Measurements from ENCODE around the gene JARID2. TPM values are rescaled to one million over a fixed set of nuclear protein-coding genes. Genes with fewer than 3 reads are reported as not detected.

Gene JARID2
- total RNA-seq, 1 donor from 2014 or later: 38.9 TPM

DNA sequence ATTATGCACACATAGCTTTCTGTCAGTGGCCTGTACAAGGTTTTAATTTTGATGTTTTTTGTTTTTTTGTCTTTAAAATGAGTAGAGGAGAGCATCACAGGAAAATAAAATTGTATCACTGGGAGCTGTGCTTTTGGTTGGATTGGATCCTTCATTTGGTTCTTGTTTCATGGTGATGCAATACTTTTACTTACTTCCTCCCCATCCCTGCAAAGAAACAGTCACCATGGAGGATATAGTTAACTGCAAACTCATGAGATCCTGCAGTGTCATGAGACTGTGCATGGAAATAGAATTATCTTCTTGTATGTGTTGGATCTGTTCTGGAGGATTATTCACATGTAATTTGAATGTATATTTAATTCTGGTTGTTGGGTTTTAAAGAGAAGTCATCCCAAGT lies 122.3 kb downstream of the JARID2 start:
- TF ChIP-seq, protein P1, sequence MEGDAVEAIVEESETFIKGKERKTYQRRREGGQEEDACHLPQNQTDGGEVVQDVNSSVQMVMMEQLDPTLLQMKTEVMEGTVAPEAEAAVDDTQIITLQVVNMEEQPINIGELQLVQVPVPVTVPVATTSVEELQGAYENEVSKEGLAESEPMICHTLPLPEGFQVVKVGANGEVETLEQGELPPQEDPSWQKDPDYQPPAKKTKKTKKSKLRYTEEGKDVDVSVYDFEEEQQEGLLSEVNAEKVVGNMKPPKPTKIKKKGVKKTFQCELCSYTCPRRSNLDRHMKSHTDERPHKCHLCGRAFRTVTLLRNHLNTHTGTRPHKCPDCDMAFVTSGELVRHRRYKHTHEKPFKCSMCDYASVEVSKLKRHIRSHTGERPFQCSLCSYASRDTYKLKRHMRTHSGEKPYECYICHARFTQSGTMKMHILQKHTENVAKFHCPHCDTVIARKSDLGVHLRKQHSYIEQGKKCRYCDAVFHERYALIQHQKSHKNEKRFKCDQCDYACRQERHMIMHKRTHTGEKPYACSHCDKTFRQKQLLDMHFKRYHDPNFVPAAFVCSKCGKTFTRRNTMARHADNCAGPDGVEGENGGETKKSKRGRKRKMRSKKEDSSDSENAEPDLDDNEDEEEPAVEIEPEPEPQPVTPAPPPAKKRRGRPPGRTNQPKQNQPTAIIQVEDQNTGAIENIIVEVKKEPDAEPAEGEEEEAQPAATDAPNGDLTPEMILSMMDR (IDR thresholded peaks at IDR 0.05): no peak
- TF ChIP-seq EZH2phosphoT487 (IDR thresholded peaks at IDR 0.05) (no peak), EZH2 (IDR thresholded peaks at IDR 0.05) (no peak)
- Histone ChIP-seq H2AFZ (replicated peaks) (no peak overlapping the region), H3K4me2 (no peak overlapping the region), H3K9ac (no peak overlapping the region), H3K9me3 (ENCODE audit: low read depth) (no peaks in the 10 kb centered on the region), H3K36me3 (no peaks in the 10 kb centered on the region), H4K20me1 (ENCODE audit: low read depth) (peaks cover 84% of the 10 kb centered on the region), H3K27ac (no peak overlapping the region), H3F3A (ENCODE audit: low read depth) (peaks cover 13% of the 10 kb centered on the region), H3K79me2 (ENCODE audit: low read depth) (peaks cover 100% of the 10 kb centered on the region), H3K27me3 (no peaks in the 10 kb centered on the region), H3K4me3 (no peak overlapping the region), H3K4me1 (peaks cover 40% of the 10 kb centered on the region)
- no peak for DNase-seq (ENCODE audit: low spot score)
- Mint-ChIP-seq H3K4me1 (peaks cover 58% of the 10 kb centered on the region), H3K9me3 (peaks cover 7% of the 10 kb centered on the region), H3K27me3 (ENCODE audit: insufficient read depth, low read depth) (peaks cover 2% of the 10 kb centered on the region), H3K4me3 (no peak overlapping the region), H3K27ac (peak overlapping the region; percentile 32), H3K36me3 (peaks cover 15% of the 10 kb centered on the region)

DNA sequence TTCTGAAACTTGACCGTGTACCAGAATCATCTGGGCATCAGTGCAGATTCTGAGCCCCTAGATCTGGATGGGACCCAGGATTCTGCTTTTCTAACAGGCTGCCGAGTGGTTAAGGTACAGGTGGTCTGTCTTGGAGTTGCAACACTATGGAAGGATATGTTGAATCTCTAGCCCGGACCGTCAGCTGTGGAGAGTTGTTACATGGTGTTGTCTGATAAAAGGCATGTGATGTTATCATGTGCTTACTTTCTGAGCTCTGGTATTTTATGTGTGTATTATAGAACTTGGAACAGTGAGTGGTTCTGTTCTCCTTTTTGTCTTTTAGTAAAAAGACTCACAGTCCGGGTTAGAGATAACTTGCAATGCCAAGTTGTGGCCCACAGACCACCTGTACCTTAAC lies 123.0 kb downstream of the JARID2 start:
- H3K9ac ChIP-seq: no peak overlapping the region
- H3K4me2 ChIP-seq: no peak overlapping the region
- Mint-ChIP-seq H3K27ac (no peak overlapping the region), H3K27me3 (ENCODE audit: insufficient read depth, low read depth) (peaks cover 2% of the 10 kb centered on the region), H3K36me3 (peaks cover 15% of the 10 kb centered on the region), H3K4me1 (peaks cover 58% of the 10 kb centered on the region), H3K9me3 (peaks cover 7% of the 10 kb centered on the region), H3K4me3 (no peak overlapping the region)
- H3K4me1 ChIP-seq: peaks cover 36% of the 10 kb centered on the region
- H3F3A ChIP-seq (ENCODE audit: low read depth): peaks cover 9% of the 10 kb centered on the region
- H3K27ac ChIP-seq: no peak overlapping the region
- DNase-seq (ENCODE audit: low spot score): no peak
- no peak for TF ChIP-seq EZH2phosphoT487 (IDR thresholded peaks at IDR 0.05)
- TF ChIP-seq, protein P1 (IDR thresholded peaks at IDR 0.05): no peak
- no peak for TF ChIP-seq EZH2 (IDR thresholded peaks at IDR 0.05)
- H4K20me1 ChIP-seq (ENCODE audit: low read depth): peaks cover 84% of the 10 kb centered on the region
- no peak overlapping the region for H2AFZ ChIP-seq (replicated peaks)
- no peaks in the 10 kb centered on the region for H3K9me3 ChIP-seq (ENCODE audit: low read depth)
- no peak overlapping the region for H3K4me3 ChIP-seq
- H3K27me3 ChIP-seq: no peaks in the 10 kb centered on the region
- H3K79me2 ChIP-seq (ENCODE audit: low read depth): peaks cover 100% of the 10 kb centered on the region
- no peaks in the 10 kb centered on the region for H3K36me3 ChIP-seq

GRCh38 chr6:15369838-15370237 lies 124.0 kb downstream of the JARID2 start:
- Mint-ChIP-seq H3K27ac (no peak overlapping the region), H3K9me3 (peaks cover 7% of the 10 kb centered on the region), H3K4me3 (no peak overlapping the region), H3K4me1 (peaks cover 58% of the 10 kb centered on the region), H3K27me3 (ENCODE audit: insufficient read depth, low read depth) (peaks cover 2% of the 10 kb centered on the region), H3K36me3 (peaks cover 15% of the 10 kb centered on the region)
- Histone ChIP-seq H3F3A (ENCODE audit: low read depth) (peaks cover 2% of the 10 kb centered on the region), H3K27ac (no peak overlapping the region), H3K79me2 (ENCODE audit: low read depth) (peaks cover 100% of the 10 kb centered on the region), H3K9ac (no peak overlapping the region), H3K9me3 (ENCODE audit: low read depth) (no peaks in the 10 kb centered on the region), H3K36me3 (no peaks in the 10 kb centered on the region), H3K27me3 (no peaks in the 10 kb centered on the region), H4K20me1 (ENCODE audit: low read depth) (peaks cover 83% of the 10 kb centered on the region), H2AFZ (replicated peaks) (no peak overlapping the region), H3K4me2 (peak overlapping the region; percentile 6), H3K4me1 (peaks cover 27% of the 10 kb centered on the region), H3K4me3 (no peak overlapping the region)
- TF ChIP-seq EZH2 (IDR thresholded peaks at IDR 0.05) (no peak), EZH2phosphoT487 (IDR thresholded peaks at IDR 0.05) (no peak)
- TF ChIP-seq, protein P1 (IDR thresholded peaks at IDR 0.05): no peak
- DNase-seq (ENCODE audit: low spot score): no peak
